Suppressor macrophage treated with lipopolysaccharide for 1 hour (primary cell): ENCODE results near the gene AHNAK2.
"Not testable (repeated sequence)": the region's sequence is repeated elsewhere in the genome, so short reads cannot be mapped to it uniquely, and the experiment has no call there.

Experiments
- DNase-seq, 3 donors: peaks; one replicate each; pipeline ENCODE4 v3.0.0-alpha.2; 2020 to 2022

Gene AHNAK2

GRCh38 chr14:104924421-104925213 is 53.6 kb downstream of the AHNAK2 start, which contains the start of gene PLD4:
Gene PLD4, plus strand, starts transcription at chr14:104924879. Its CDS starts 2,262 bp downstream, at chr14:104927141.
- DNase-seq = peak; percentile 55 to 62 (median 55)

- peak in 1 of 3 donors; percentile 14 for DNase-seq
Observed at GRCh38 chr14:104923640-104924420, 54.3 kb downstream of the AHNAK2 start.

GRCh38 chr14:104919993-104920315 is 58.2 kb downstream of the AHNAK2 start:
- DNase-seq = no peak

- not testable (repeated sequence) for DNase-seq
Observed at GRCh38 chr14:104919152-104919992, 58.8 kb downstream of the AHNAK2 start.

GRCh38 chr14:104917993-104918392 is 60.2 kb downstream of the AHNAK2 start:
- no peak for DNase-seq

- DNase-seq = no peak
Observed at GRCh38 chr14:104917116-104917515, 61.1 kb downstream of the AHNAK2 start.

- no peak for DNase-seq
Observed at GRCh38 chr14:104913435-104913834, 64.7 kb downstream of the AHNAK2 start.

- no peak for DNase-seq
Observed at GRCh38 chr14:104912053-104912452, 66.1 kb downstream of the AHNAK2 start.

GRCh38 chr14:104908303-104908702 is 69.9 kb downstream of the AHNAK2 start:
- DNase-seq = no peak

GRCh38 chr14:104905579-104905933 is 72.6 kb downstream of the AHNAK2 start:
- not testable (repeated sequence) for DNase-seq

- DNase-seq = not testable (repeated sequence)
Observed at GRCh38 chr14:104904650-104905578, 73.3 kb downstream of the AHNAK2 start.

- DNase-seq = no peak
Observed at GRCh38 chr14:104903990-104904389, 74.2 kb downstream of the AHNAK2 start.

GRCh38 chr14:104900639-104901512 is 77.3 kb downstream of the AHNAK2 start:
- no peak for DNase-seq

- DNase-seq = no peak
Observed at GRCh38 chr14:104899781-104900180, 78.4 kb downstream of the AHNAK2 start.

- DNase-seq = no peak
Observed at GRCh38 chr14:104898870-104899510, 79.2 kb downstream of the AHNAK2 start.

GRCh38 chr14:104898195-104898558 is 80.0 kb downstream of the AHNAK2 start:
- no peak for DNase-seq

- no peak for DNase-seq
Observed at GRCh38 chr14:104897330-104898194, 80.6 kb downstream of the AHNAK2 start.

GRCh38 chr14:104895786-104896661 is 82.2 kb downstream of the AHNAK2 start:
- no peak for DNase-seq
